HTR-8/SVneo (cell line): ENCODE measurements around the gene NNT.
"Not testable (repeated sequence)": the region's sequence is repeated elsewhere in the genome, so short reads cannot be mapped to it uniquely, and the experiment has no call there.

Experiments
- DNase-seq: peaks from one replicate; pipeline ENCODE4 v3.0.0; 2011; ENCODE audit warnings: low spot score, mixed read lengths; ENCODE audit not compliant: insufficient read length
- FAIRE-seq: peaks from 2 replicates; lab custom pipeline; 2011; peaks lifted over from hg19 to GRCh38; lab: Jason Lieb, UNC

Gene NNT

DNA sequence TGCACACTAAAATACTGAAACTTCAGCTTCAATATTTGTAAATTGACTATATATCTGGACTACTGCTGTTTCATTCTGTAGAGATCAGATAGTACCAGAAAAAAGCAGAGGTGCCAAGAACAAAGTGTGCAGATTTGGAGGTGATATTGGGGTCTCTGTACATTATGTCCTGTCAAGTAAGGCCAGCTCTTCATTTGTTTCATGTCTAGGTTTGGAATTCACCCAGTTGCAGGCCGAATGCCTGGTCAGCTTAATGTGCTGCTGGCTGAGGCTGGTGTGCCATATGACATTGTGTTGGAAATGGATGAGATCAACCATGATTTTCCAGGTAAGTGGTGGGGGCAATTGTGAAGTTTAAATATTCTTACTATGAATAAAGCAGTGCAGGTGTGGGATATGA is 96.9 kb downstream of the NNT start:
- no peak for FAIRE-seq
- no peak for DNase-seq

DNA sequence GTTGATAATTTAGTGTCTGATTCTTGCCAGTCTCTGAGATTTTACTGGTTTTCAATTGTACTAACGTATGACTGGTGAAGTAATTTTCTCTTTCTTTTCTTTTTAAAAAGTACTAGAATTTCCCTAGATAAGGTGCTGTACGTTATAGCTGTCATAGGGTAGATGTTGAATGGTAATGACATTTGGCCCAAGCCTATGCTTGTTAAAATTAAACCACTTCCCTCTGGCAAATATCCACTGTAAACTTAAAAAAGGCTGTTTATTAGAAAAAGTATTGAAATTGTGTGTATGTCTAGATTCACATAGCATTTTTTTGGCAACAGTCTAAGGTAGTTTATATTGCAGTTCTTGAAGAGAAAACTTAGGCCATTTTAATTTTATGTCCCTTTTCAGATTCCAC is 97.6 kb downstream of the NNT start:
- FAIRE-seq (no peak), DNase-seq (no peak)

DNA sequence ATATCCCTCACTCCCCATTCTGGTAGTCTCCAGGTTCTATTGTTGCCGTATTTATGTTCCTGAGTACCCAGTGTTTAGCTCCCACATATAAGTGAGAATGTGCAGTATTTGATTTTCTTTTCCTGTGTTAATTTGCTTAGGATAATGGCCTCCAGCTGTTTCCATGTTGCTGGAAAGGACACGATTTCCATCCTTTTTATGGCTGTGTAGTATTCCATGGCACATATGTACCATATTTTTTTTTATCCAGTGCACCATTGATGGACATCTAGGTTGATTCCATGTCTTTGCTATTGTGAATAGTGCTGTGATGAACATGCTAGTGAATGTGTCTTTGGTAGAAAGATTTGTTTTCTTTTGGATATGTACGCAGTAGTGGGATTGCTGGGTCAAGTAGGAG is 98.2 kb downstream of the NNT start:
- FAIRE-seq = no peak
- DNase-seq = no peak

DNA sequence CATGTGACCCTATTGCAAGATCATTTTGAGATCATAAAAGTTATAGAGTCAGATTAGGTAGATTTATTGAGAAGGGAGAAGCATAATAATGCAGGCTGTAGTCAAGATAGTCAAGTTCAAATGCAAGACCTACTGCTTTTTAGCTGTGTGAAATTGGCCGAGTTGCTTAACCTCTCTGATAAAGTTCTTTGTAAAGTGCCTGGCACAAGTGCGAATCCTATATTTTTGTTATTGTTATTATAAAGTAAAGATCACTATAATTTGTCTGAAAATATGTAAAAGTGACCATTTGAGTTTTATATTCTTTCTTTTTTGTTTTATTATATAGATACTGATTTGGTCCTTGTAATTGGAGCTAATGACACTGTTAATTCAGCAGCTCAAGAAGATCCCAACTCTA is 99.3 kb downstream of the NNT start:
- DNase-seq = no peak
- no peak for FAIRE-seq

DNA sequence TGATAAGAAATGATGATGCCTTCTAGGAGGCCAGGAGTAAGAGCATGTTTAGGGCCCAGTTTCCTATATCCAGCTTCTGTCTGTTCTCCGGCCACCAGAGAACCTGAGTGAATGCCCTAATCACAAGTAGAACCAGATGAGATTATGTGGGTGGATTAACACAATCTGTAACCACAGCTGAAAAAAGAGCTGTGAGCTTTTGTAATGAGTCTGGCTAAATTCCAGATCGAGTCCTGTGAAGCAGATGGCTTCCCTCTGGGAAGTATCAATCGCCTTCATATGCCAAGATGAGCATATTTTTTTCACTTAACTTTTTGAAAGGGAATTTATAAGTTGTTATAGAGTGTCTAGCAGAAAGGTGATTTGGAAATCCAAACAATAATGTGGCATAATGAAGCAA is 99.8 kb downstream of the NNT start:
- DNase-seq = no peak
- no peak for FAIRE-seq

DNA sequence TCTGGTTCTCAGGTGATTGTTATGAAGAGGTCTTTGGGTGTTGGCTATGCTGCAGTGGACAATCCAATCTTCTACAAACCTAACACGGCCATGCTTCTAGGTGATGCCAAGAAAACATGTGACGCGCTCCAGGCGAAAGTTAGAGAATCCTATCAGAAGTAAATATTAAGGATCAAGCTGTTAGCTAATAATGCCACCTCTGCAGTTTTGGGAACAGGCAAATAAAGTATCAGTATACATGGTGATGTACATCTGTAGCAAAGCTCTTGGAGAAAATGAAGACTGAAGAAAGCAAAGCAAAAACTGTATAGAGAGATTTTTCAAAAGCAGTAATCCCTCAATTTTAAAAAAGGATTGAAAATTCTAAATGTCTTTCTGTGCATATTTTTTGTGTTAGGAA is 101.3 kb downstream of the NNT start:
- DNase-seq = no peak
- FAIRE-seq = no peak

DNA sequence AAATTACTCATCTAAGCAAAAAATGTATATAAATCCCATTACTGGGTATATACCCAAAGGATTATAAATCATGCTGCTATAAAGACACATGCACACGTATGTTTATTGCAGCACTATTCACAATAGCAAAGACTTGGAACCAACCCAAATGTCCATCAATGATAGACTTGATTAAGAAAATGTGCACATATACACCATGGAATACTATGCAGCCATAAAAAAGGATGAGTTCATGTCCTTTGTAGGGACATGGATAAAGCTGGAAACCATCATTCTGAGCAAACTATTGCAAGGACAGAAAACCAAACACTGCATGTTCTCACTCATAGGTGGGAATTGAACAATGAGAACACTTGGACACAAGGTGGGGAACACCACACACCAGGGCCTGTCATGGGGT is 103.6 kb downstream of the NNT start:
- DNase-seq = not testable (repeated sequence)

DNA sequence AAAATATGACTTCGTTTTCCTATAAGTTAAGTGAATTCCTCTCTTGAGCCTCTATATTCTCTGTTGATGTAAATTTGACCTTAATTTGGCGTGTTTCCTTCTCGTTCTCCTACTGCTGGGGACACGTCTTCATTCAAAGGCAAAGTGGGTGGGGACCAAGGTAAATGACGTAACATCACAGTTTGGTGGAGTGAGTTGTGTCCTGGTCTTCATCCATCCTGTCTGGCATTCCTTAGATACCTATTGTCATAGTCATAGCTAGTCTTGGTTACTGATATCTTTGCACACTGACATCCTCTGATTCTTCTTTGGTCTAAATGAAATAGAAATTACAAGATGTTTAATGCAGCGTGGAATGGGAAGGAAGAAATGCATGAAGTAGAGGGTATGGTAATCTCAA is 108.5 kb downstream of the NNT start:
- FAIRE-seq = peak; percentile 98

More for the DNA sequence above, 103.6 kb downstream of the NNT start:
- FAIRE-seq = not testable (repeated sequence)

DNA sequence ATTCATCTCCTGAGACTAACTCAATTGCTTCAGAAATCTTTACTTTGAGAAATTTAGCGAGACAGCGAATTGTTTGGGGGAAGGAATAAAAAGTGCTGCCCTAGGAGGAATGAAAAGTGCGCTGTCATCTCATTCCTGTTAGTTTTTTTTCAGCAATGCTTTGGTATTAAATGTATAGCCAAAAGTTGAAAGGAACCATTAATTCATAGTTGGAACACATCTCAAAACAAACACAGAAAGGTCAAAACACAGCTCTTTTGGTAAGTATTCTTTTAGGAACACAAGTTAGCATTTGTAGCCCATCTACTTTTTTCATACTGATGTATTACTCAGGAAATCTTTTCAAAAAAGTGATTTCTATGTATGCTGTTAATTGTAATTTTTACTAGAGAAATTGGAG is 109.1 kb downstream of the NNT start:
- peak; percentile 20 for FAIRE-seq
- no peak for DNase-seq

More for the DNA sequence above, 108.5 kb downstream of the NNT start:
- peak; percentile 85 for DNase-seq

DNA sequence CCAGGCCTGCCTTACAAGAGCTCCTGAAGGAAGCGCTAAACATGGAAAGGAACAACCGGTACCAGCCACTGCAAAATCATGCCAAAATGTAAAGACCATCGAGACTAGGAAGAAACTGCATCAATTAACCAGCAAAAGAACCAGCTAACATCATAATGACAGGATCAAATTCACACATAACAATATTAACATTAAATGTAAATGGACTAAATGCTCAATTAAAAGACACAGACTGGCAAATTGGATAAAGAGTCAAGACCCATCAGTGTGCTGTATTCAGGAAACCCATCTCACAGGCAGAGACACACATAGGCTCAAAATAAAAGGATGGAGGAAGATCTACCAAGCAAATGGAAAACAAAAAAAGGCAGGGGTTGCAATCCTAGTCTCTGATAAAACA is 116.8 kb downstream of the NNT start:
- FAIRE-seq = not testable (repeated sequence)

DNA sequence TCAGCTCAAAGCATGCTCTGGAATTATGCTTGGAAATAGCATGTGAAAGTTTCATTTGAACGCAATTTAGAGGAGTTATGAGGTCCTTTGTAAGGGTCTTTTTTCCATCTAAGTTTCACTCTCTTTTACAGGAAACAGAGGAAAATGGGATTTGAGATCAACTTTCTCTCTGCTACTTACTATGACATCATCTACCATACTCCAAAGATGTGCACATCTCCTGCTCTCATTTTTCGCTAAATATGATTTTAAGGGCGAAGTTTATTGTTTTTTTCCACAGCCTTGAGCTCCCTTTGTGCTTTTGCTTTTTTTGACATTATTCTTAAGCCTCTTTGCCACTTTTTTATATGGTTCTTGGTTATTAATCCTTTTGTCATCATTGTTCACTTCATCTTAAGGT is 125.6 kb downstream of the NNT start:
- DNase-seq = no peak
- FAIRE-seq = no peak

More for the DNA sequence above, 116.8 kb downstream of the NNT start:
- not testable (repeated sequence) for DNase-seq

DNA sequence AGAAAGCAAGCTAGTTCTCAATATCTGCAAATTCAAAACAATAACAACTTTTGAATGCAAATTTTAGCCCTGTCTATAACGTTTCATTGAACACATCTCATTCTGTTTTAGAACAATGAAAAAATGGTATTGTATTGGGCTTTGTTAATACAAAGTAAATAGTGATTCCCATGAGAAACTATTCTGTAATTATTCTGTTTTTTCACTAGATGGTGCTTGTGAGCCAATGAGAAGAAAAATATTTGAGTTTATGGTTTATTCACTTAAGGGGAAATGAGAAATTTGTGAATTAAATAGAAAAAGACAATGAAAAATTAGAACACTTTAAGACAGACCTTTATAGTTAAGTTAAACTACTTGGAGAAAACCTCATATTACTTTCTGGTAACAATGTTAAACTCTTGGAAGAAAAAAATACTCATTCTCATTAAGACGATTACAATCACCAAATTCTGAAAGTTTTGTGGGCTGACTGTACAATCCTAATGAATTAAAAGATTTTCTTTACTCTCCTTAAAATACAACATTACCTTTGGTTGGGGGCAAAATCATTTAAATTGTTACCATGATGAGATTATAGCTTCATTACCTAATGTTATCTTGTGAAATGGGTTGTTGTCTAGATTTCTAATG is 127.0 kb downstream of the NNT start:
- FAIRE-seq = no peak
- peak; percentile 15 for DNase-seq

DNA sequence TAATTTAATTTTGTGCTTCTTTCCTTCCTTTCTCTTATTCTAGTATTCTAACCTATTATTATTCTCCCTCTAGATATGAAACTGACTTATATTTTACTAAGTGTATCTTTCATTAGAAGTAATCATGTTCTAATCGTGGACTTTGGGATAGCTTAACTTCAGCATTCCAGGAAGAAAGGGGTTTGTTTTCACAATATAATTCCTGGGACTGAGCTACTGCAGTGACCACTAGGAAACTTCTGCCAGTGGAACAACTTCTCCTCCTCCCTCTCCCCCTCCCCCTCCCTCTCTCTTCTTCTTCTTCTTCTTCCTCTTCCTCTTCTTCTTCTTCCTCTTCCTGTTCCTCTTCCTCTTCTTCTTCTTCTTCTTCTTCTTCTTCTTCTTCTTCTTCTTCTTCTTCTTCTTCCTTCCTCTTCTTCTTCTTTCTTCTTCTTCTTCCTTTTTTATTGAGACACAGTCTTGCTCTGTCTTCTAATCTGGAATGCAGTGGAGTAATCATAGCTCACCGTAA is 127.9 kb downstream of the NNT start:
- FAIRE-seq = no peak

DNA sequence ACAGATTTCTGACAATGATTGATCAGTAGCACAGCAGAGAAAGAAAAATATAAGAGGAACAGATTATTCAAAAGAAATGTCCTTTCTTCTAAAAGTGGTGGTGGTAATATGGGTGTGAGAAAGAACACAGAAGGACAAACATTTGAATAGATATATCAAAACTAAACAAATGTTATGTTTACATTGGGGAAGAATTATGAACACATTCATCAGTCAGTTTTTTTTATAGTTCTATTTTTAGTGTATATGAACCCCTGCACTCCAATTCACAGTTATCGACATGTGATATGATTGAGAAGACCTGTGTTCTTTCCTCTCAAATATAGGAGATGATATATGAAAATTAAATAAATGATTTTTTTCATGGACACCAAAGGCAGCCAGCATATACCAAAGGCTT is 128.6 kb downstream of the NNT start:
- DNase-seq (no peak), FAIRE-seq (no peak)

More for the DNA sequence above, 127.9 kb downstream of the NNT start:
- DNase-seq = no peak

DNA sequence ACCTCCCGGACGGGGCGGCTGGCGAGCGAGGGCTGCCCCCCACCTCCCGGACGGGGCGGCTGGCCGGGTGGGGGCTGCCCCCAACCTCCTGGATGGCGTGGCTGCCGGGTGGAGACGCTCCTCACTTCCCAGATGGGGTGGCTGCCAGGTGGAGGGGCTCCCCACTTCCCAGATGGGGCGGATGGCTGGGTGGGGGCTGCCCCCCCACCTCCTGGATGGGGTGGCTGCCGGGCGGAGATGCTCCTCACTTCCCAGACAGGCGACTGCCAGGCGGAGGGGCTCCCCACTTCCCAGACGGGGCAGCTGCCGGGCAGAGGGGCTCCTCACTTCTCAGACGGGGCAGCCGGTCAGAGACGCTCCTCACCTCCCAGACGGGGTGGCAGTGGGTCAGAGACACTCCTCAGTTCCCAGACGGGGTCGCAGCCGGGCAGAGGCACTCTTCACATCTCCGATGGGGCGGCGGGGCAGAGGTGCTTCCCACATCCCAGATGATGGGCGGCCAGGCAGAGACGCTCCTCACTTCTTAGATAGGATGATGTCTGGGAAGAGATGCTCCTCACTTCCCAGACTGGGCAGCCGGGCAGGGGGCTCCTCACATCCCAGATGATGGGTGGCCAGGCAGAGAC is 143.1 kb downstream of the NNT start:
- not testable (repeated sequence) for FAIRE-seq

DNA sequence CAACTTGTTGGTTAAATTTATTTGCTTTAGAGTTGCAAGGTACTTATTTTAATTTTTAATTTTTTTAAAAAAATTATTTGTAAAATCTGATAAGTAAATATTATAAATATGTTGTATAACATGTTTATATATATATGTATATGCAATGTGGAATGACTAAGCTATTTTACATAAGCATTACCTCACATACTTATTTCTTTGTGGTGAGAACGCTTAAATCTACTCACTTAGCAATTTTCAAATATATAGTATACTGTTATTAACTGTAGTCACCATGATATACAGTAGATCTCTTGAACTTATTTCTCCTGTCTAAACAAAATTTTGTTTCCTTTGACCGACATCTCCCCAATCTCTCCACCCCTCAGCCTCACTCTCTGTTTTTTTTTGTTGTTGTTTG is 147.8 kb downstream of the NNT start:
- DNase-seq (no peak), FAIRE-seq (no peak)

More for the DNA sequence above, 143.1 kb downstream of the NNT start:
- not testable (repeated sequence) for DNase-seq

DNA sequence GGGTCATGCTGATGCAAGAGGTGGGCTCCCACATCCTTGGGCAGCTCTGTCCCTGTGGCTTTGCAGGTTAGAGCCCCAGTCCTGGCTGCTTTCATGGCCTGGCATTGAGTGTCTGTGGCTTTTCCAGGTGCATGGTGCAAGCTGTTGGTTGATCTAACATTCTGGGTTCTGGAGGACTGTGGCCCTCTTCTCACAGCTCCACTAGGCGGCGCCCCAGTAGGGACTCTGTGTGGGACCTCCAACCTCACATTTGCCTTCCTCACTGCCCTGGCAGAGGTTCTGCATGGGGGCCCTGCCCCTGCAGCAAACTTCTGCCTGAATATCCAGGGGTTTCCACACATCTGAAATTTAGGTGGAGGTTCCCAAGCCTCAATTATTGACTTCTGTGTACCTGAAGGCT is 150.1 kb downstream of the NNT start:
- DNase-seq (no peak), FAIRE-seq (no peak)
